SHP77 treated with DMSO at 0.1 percent for 48 hours (cell line): ENCODE data around the gene DYSF.

Source experiments
- DNase-seq: peaks from one replicate; lab custom pipeline; 2025; lab: John Stamatoyannopoulos, UW

The DYSF gene

GRCh38 chr2:71456617-71457016 is 3.3 kb downstream of the DYSF start:
- DNase-seq, result no peak

GRCh38 chr2:71457123-71457915 is 4.0 kb downstream of the DYSF start:
- DNase-seq, result no peak

DNA sequence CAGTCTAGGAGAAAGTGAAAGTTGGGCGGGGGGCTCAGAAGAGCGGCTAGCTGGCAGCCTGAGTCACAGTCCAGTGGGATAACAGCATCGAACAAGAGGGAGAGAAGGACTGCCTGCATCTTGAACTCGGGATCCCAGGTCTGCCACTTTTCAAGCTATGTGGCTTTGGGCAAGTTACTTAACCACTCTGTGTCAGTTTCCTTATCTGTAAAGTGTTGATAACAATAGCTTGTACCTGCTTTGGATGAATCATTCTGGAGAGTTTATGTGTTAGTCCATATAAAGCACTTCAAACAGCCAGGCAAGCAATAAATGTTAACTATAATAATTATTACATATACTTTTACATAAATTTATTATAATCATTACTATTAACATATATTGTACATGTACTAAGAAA is 4.6 kb downstream of the DYSF start:
- no peak for DNase-seq

- no peak for DNase-seq
These were observed 5.2 kb downstream of the DYSF start for GRCh38 chr2:71458413-71459083.

DNA sequence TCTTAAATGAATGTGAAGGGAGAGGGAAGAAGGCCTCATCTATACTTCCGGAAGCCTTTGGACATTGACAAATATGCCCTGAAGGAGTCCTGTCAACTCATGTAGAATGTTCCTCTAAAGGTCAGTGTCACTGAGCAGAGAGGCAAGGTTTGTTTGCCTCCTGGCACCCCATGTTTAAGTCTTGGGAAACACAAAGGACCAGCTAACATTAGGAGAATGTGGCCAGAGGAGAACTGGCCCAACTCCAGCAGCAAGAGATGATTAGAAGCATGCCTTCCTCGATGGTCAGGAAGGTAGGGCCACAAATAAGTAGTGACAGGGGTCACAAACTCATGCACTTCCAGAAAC is 5.7 kb downstream of the DYSF start:
- DNase-seq, result no peak

DNA sequence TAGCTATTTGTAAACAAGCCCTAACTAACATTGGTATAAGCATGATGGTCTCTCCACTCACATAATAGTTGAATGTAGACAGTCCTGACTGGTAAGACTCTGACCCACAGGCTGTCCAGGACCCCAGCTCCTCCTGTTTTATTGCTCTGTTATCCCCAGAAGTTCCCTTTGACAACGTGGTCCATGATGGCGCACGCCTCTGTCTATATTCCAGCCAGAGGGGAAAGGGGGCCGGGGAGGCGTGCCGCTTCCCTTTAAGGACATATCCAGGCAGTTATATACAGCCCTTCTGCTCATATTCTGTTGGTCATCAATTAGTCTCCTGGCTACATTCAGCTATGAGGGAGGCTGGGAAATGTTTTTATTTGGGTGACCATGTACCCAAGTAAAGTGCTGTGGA is 6.7 kb downstream of the DYSF start:
- no peak for DNase-seq

DNA sequence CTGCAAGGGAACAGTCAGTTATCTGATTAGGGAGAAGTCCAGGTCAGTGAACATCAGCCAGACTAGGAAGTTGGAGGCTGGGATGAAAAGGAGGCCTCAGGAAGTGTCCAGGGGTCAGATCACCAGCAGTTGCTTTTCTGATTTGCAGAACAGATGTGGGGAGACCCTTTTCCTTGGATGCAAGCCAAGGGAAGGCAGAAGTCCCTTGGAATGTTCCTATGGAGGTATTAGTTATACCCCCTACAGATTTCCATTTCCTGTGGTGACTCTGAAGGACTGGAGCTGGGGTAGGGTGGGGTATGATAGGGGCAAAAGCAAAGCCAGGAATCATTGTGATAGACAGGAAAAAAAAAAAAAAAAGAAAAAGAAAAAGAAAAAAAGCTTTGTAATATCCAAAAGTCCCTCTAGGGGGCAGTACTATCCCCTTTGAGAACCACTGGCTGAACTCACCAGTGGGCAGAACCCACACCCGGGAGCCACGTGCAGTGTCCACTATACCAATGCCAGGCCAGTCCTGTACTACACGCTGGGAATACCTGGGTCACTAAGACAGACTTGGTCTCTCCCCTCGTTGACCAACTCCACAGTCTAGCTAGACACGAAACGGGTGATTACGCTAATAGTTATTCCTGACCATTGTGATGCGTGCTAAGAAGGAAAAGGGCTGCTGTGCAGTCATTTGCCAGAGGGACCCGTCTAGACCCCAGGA is 7.4 kb downstream of the DYSF start:
- DNase-seq, result no peak

DNA sequence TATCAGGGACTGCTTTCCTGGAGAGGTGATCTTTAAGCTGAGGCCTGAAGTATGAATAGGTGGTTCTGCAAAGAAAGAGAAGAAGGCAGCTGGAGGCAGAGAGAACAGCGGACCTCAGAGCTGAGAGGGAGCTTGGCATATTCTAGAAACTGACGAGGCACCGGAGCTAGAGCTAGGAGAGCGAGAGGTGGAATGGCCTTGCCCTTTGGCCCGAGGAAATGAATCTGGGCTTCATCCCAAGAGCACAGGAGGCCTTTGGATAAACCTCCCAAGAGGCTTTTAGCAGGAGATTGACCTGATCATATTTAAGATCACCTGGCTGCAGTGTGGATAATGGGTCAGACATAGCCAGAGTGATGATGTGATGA is 7.9 kb downstream of the DYSF start:
- DNase-seq, result no peak

DNA sequence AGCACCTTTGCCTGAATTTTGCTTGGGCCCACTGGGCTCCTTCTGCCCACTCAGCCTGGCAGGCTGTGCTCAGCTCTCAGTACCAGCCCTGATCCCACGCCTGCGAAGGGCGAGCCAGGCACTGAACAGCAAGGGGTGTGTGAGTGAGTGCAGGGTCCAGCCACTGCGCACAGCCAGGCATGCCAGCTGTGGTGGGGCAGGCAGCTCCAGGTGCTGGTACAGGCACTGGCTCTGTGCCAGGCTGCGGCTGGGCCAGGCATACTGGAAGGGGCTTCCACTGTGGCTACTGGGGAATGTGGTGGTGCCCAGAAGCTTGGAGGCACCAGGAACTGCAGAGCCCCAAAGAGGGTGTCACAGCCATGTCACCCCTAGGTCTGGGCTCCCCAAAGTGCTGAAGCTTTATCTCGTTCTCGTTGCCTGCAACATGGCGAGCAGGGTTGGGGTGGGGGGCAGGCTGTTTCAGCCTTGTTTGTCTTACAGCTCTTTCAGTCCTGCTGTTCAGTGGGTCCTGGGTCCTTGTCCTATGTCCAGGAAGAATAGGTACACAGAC is 8.8 kb downstream of the DYSF start:
- DNase-seq, result no peak

GRCh38 chr2:71462641-71463341 is 9.4 kb downstream of the DYSF start:
- no peak for DNase-seq

DNA sequence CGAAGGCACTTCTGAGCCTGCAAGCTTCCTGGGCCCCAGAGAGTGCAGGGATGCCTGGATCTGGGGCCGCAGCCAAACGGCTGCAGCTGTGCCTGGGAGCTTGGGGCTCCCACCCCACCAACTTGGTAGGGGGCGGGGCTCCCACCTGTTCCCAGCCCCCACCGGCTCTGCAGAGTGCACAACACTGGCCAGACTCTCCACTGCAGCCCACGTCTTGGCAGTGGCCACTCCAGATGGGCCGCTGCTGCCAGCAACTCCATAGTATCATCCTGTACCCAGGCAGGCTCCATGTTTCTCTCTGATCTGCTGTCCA is 9.9 kb downstream of the DYSF start:
- no peak for DNase-seq

GRCh38 chr2:71464389-71464788 is 11.0 kb downstream of the DYSF start:
- DNase-seq, result no peak

DNA sequence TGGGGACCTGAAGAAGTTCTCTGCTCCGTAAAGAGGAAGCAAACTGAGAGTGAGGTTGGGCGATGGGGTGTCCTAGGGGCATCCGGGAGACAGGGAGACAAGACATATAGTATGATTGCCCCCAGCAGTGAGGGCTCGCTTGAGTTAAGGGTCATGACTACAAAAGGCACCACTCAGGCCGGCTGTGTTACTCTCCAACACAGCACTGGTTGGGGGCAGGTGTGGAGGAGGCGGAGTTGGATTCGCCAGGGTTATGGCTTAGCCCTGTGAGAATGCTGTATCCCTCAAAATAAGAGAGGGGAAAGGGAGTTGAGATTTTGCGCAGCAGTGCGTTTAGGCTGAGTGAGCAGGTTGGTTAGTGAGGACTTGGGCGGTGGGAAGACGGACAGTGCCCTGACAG is 12.0 kb downstream of the DYSF start:
- DNase-seq, result no peak

- no peak for DNase-seq
These were observed 12.6 kb downstream of the DYSF start for GRCh38 chr2:71465961-71466300.

- DNase-seq, result no peak
These were observed 13.2 kb downstream of the DYSF start for GRCh38 chr2:71466301-71467179.

- DNase-seq, result no peak
These were observed 13.9 kb downstream of the DYSF start for GRCh38 chr2:71467180-71467815.

DNA sequence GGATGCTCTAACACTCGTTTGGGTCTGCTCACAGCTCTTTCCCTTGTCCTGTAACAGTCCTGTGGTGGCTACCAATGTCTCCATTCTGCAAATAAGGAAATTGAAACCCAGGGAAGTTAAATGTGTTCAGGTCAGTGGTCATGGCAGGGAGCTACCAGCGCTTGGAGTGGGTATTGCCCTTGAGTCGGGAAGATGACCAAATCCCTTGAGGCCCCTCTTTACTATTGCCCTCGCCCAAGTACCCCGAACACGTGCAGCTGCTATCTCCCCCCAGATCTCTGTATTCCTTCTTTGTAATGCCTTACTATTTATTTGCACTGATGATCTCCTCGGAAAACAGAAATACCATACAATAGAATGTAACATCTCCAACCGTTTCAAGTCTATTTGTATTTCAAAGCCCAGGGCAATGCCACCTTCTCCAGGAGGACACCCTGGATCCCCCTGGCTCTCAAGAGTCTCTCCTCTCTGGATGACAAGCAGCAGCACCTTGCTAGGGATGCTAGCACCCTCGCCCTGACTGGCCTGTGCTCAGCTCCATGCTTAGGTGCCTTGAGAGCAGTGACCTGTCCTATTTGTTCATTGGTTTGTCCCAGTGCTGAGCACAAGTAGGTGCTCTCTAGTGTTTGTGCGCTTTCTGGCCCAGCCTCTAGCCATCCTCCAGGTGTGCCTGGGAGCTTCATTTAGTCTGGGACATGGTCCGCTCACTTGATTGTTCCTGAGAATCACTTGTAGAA is 15.1 kb downstream of the DYSF start:
- DNase-seq, result no peak

GRCh38 chr2:71469403-71470398 is 16.3 kb downstream of the DYSF start:
- no peak for DNase-seq

- no peak for DNase-seq
These were observed 17.9 kb downstream of the DYSF start for GRCh38 chr2:71471276-71471675.
